Stomach (tissue), 4 donors: Measurements from ENCODE around the gene B4GALT6.

Experiments used
- CTCF ChIP-seq, 7 experiments: fragments of 450-650 bp in 4 of 7; fragments of 200-600 bp in 3 of 7; sonication (generic) in 3 of 7; IDR thresholded peaks; one replicate each; pipeline ENCODE4 v1.5.1; 2016 to 2019; ENCODE audit warnings: antibody characterized with exemption in 7 of 7, control low read depth in 2 of 7, mild to moderate bottlenecking in 1 of 7
- POLR2AphosphoS5 ChIP-seq, 3 donors: sonication (generic); formaldehyde crosslinking; IDR thresholded peaks; one replicate each; pipeline ENCODE4 v1.6.1; 2016; ENCODE audit warnings: antibody characterized with exemption in 3 of 3

GRCh38 chr18:31666055-31666454 is 18.3 kb downstream of the B4GALT6 start:
- no peak for TF ChIP-seq CTCF (IDR thresholded peaks at IDR 0.05)
- TF ChIP-seq POLR2AphosphoS5 (IDR thresholded peaks at IDR 0.05), result no peak
